Fibroblast of skin of back (primary cell): Measurements from ENCODE around the gene IBSP.

Source experiments
- DNase-seq: peaks from one replicate; pipeline ENCODE4 v3.0.0-alpha.2; 2013

The IBSP gene

GRCh38 chr4:87838205-87838604 lies 38.9 kb downstream of the IBSP start:
- DNase-seq = peak; percentile 38

- peak; percentile 38 for DNase-seq
Observed at GRCh38 chr4:87838890-87839591, 39.7 kb downstream of the IBSP start.

GRCh38 chr4:87839592-87839946 lies 40.2 kb downstream of the IBSP start:
- DNase-seq = no peak

GRCh38 chr4:87840149-87840548 lies 40.8 kb downstream of the IBSP start:
- no peak for DNase-seq

GRCh38 chr4:87843936-87844335 lies 44.6 kb downstream of the IBSP start:
- peak; percentile 95 for DNase-seq

GRCh38 chr4:87844452-87844851 lies 45.1 kb downstream of the IBSP start:
- peak; percentile 47 for DNase-seq

- DNase-seq = no peak
Observed at GRCh38 chr4:87846226-87846625, 46.9 kb downstream of the IBSP start.

GRCh38 chr4:87848622-87849351 lies 49.4 kb downstream of the IBSP start:
- peak; percentile 61 for DNase-seq

GRCh38 chr4:87849612-87850011 lies 50.3 kb downstream of the IBSP start:
- no peak for DNase-seq

GRCh38 chr4:87851332-87851731 lies 52.0 kb downstream of the IBSP start:
- DNase-seq = no peak

- DNase-seq = no peak
Observed at GRCh38 chr4:87851953-87852352, 52.6 kb downstream of the IBSP start.

GRCh38 chr4:87853108-87853507 lies 53.8 kb downstream of the IBSP start:
- peak; percentile 57 for DNase-seq

- DNase-seq = no peak
Observed at GRCh38 chr4:87853891-87854290, 54.5 kb downstream of the IBSP start.

- no peak for DNase-seq
Observed at GRCh38 chr4:87855559-87855958, 56.2 kb downstream of the IBSP start.

GRCh38 chr4:87856816-87857215 lies 57.5 kb downstream of the IBSP start:
- peak; percentile 14 for DNase-seq

- no peak for DNase-seq
Observed at GRCh38 chr4:87857789-87858188, 58.4 kb downstream of the IBSP start.
